Activated T-helper 2 cell treated with anti-CD3 and anti-CD28 coated beads, Interferon-gamma antibody, Interleukin-2, Interleukin-4, amounts not matched to agents 10 μg/mL and 5 μg/mL and 100 μg/mL, durations not matched to agents 14 hours and 24 hours and 36 hours (primary cell): ENCODE measurements around the gene IFRD2. TPM values are rescaled to one million over a fixed set of nuclear protein-coding genes. Genes with fewer than 3 reads are reported as not detected.
"Not testable (repeated sequence)": the region's sequence is repeated elsewhere in the genome, so short reads cannot be mapped to it uniquely, and the experiment has no call there.

Source experiments
- DNase-seq: peaks from one replicate; pipeline ENCODE4 v3.0.0; 2021; ENCODE audit warnings: low spot score
- H3K27ac Mint-ChIP-seq: one replicate; pipeline ENCODE4 v1.8.0; 2021; ENCODE audit warnings: mixed read lengths
- H3K27me3 Mint-ChIP-seq: one replicate; pipeline ENCODE4 v1.8.0; 2021; ENCODE audit warnings: low read depth, mixed read lengths
- H3K36me3 Mint-ChIP-seq: one replicate; pipeline ENCODE4 v1.8.0; 2021; ENCODE audit warnings: low read depth, mixed read lengths
- H3K4me1 Mint-ChIP-seq: one replicate; pipeline ENCODE4 v1.8.0; 2021; ENCODE audit warnings: low read depth, mixed read lengths
- H3K4me3 Mint-ChIP-seq: one replicate; pipeline ENCODE4 v1.8.0; 2021; ENCODE audit warnings: low read depth, mild to moderate bottlenecking, moderate library complexity, mixed read lengths
- H3K9me3 Mint-ChIP-seq: one replicate; pipeline ENCODE4 v1.8.0; 2021; ENCODE audit warnings: mixed read lengths
- intact Hi-C: fragments of 100-400 bp; cut with micrococcal nuclease; formaldehyde crosslinking; loops from one replicate; pipeline ENCODE4 v1.15.1; 2023
- total RNA-seq: library from RNA; stranded (reverse); gene quantifications from 2 replicates; pipeline ENCODE4 v1.2.3, GENCODE V29; 2022

IFRD2 gene
- total RNA-seq, 1 donor from 2014 or later: 154 TPM

- Mint-ChIP-seq H3K4me1 (peaks cover 3% of the 10 kb centered on the region), H3K27ac (no peak overlapping the region), H3K9me3 (no peaks in the 10 kb centered on the region), H3K4me3 (no peak overlapping the region), H3K36me3 (peaks cover 14% of the 10 kb centered on the region), H3K27me3 (peaks cover 9% of the 10 kb centered on the region)
- DNase-seq: no peak
- intact Hi-C loops: no loop called here
These were observed 29.5 kb downstream of the IFRD2 start for GRCh38 chr3:50262778-50263177.

GRCh38 chr3:50262200-50262599 lies 30.0 kb downstream of the IFRD2 start:
- H3K27me3 Mint-ChIP-seq, DNase-seq, H3K4me1 Mint-ChIP-seq, H3K4me3 Mint-ChIP-seq, H3K9me3 Mint-ChIP-seq, H3K27ac Mint-ChIP-seq, intact Hi-C loops: not testable (repeated sequence)
- peaks cover 19% of the 10 kb centered on the region for H3K36me3 Mint-ChIP-seq

GRCh38 chr3:50261505-50261904 lies 30.7 kb downstream of the IFRD2 start:
- H3K36me3 Mint-ChIP-seq: peaks cover 26% of the 10 kb centered on the region
- no peak for DNase-seq
- peaks cover 4% of the 10 kb centered on the region for H3K27me3 Mint-ChIP-seq
- no peaks in the 10 kb centered on the region for H3K9me3 Mint-ChIP-seq
- intact Hi-C loops: no loop called here
- H3K4me1 Mint-ChIP-seq: peaks cover 3% of the 10 kb centered on the region
- H3K4me3 Mint-ChIP-seq: no peak overlapping the region
- no peak overlapping the region for H3K27ac Mint-ChIP-seq

- Mint-ChIP-seq H3K9me3 (no peaks in the 10 kb centered on the region), H3K27ac (peak overlapping the region; percentile 33), H3K36me3 (peaks cover 31% of the 10 kb centered on the region)
These were observed 31.2 kb downstream of the IFRD2 start for GRCh38 chr3:50260942-50261441.

GRCh38 chr3:50260027-50260941 lies 31.9 kb downstream of the IFRD2 start:
- H3K9me3 Mint-ChIP-seq: no peaks in the 10 kb centered on the region
- H3K4me1 Mint-ChIP-seq: peaks cover 3% of the 10 kb centered on the region
- peak; percentile 83 for DNase-seq
- peak overlapping the region; percentile 67 for H3K27ac Mint-ChIP-seq
- no peaks in the 10 kb centered on the region for H3K27me3 Mint-ChIP-seq
- peaks cover 34% of the 10 kb centered on the region for H3K36me3 Mint-ChIP-seq
- peak overlapping the region; percentile 69 for H3K4me3 Mint-ChIP-seq
- intact Hi-C loops: loop anchor here (1.0 kb wide), 2 partner anchors 13 to 14 kb away; no protein-coding TSS in a partner anchor

More at GRCh38 chr3:50260942-50261441, 31.2 kb downstream of the IFRD2 start:
- Mint-ChIP-seq H3K4me3 (peak overlapping the region; percentile 60), H3K4me1 (peaks cover 3% of the 10 kb centered on the region), H3K27me3 (peaks cover 4% of the 10 kb centered on the region)
- DNase-seq: no peak
- intact Hi-C loops: loop anchor here (1.0 kb wide), 2 partner anchors 12 to 15 kb away; no protein-coding TSS in a partner anchor

- H3K4me3 Mint-ChIP-seq: peak overlapping the region; percentile 69
- peaks cover 3% of the 10 kb centered on the region for H3K4me1 Mint-ChIP-seq
- no peaks in the 10 kb centered on the region for H3K27me3 Mint-ChIP-seq
- H3K27ac Mint-ChIP-seq: peak overlapping the region; percentile 67
- peaks cover 36% of the 10 kb centered on the region for H3K36me3 Mint-ChIP-seq
- no peaks in the 10 kb centered on the region for H3K9me3 Mint-ChIP-seq
- intact Hi-C loops: loop anchor here (1.0 kb wide), 2 partner anchors 13 to 14 kb away; no protein-coding TSS in a partner anchor
- no peak for DNase-seq
These were observed 32.7 kb downstream of the IFRD2 start for GRCh38 chr3:50259432-50260026.

GRCh38 chr3:50258979-50259378 lies 33.2 kb downstream of the IFRD2 start:
- peaks cover 3% of the 10 kb centered on the region for H3K4me1 Mint-ChIP-seq
- no peaks in the 10 kb centered on the region for H3K9me3 Mint-ChIP-seq
- H3K36me3 Mint-ChIP-seq: peaks cover 40% of the 10 kb centered on the region
- no peak overlapping the region for H3K4me3 Mint-ChIP-seq
- no peaks in the 10 kb centered on the region for H3K27me3 Mint-ChIP-seq
- DNase-seq: no peak
- no peak overlapping the region for H3K27ac Mint-ChIP-seq
- intact Hi-C loops: no loop called here

- H3K9me3 Mint-ChIP-seq: no peaks in the 10 kb centered on the region
- H3K27me3 Mint-ChIP-seq: no peaks in the 10 kb centered on the region
- no peak overlapping the region for H3K4me3 Mint-ChIP-seq
- no peak overlapping the region for H3K27ac Mint-ChIP-seq
- H3K36me3 Mint-ChIP-seq: peaks cover 48% of the 10 kb centered on the region
- peaks cover 3% of the 10 kb centered on the region for H3K4me1 Mint-ChIP-seq
- DNase-seq: no peak
- intact Hi-C loops: no loop called here
These were observed 34.1 kb downstream of the IFRD2 start for GRCh38 chr3:50258029-50258680.

GRCh38 chr3:50256978-50257890 lies 35.0 kb downstream of the IFRD2 start:
- no peak for DNase-seq
- no peaks in the 10 kb centered on the region for H3K27me3 Mint-ChIP-seq
- H3K4me3 Mint-ChIP-seq: no peak overlapping the region
- intact Hi-C loops: loop anchor here (1.0 kb wide), 1 partner anchor 30 kb away; no protein-coding TSS in a partner anchor
- H3K9me3 Mint-ChIP-seq: no peaks in the 10 kb centered on the region
- H3K36me3 Mint-ChIP-seq: peaks cover 55% of the 10 kb centered on the region
- peaks cover 3% of the 10 kb centered on the region for H3K4me1 Mint-ChIP-seq
- H3K27ac Mint-ChIP-seq: no peak overlapping the region

- intact Hi-C loops: no loop called here
- Mint-ChIP-seq H3K4me3 (no peak overlapping the region), H3K4me1 (peaks cover 10% of the 10 kb centered on the region), H3K36me3 (peaks cover 67% of the 10 kb centered on the region), H3K27me3 (no peaks in the 10 kb centered on the region), H3K9me3 (no peaks in the 10 kb centered on the region), H3K27ac (no peak overlapping the region)
- DNase-seq: no peak
These were observed 37.0 kb downstream of the IFRD2 start for GRCh38 chr3:50255251-50255615.

- no peak overlapping the region for H3K27ac Mint-ChIP-seq
These were observed 37.5 kb downstream of the IFRD2 start for GRCh38 chr3:50254577-50255250.

More at GRCh38 chr3:50254577-50255250, 37.5 kb downstream of the IFRD2 start:
- Mint-ChIP-seq H3K27me3 (no peaks in the 10 kb centered on the region), H3K4me3 (no peak overlapping the region), H3K9me3 (no peaks in the 10 kb centered on the region), H3K4me1 (peaks cover 12% of the 10 kb centered on the region), H3K36me3 (peaks cover 69% of the 10 kb centered on the region)
- intact Hi-C loops: no loop called here
- no peak for DNase-seq
